Keratinocyte (primary cell): Measurements from ENCODE around the gene SYNE2. TPM values are rescaled to one million over a fixed set of nuclear protein-coding genes. Genes with fewer than 3 reads are reported as not detected.

Experiments used
- DNase-seq: peaks from one replicate; pipeline ENCODE4 v3.0.0-alpha.2; 2011; ENCODE audit warnings: low read depth, missing footprints, low spot score
- FAIRE-seq: peaks from 2 replicates; lab custom pipeline; 2011; peaks lifted over from hg19 to GRCh38; lab: Jason Lieb, UNC
- H2AFZ ChIP-seq: 2 replicates; pipeline ENCODE4 v1.6.0; 2012; ENCODE audit warnings: low read length, control low read depth, inconsistent platforms; ENCODE audit not compliant: control insufficient read depth
- H3K27ac ChIP-seq: 2 replicates; pipeline ENCODE4 v1.5.1; 2011; ENCODE audit warnings: low read length; ENCODE audit not compliant: control insufficient read depth, insufficient read depth
- H3K27me3 ChIP-seq: 3 replicates; pipeline ENCODE4 v1.6.0; 2011; ENCODE audit warnings: low read length; ENCODE audit not compliant: control insufficient read depth, insufficient read depth; ENCODE audit errors: extremely low read depth
- H3K36me3 ChIP-seq, 2 experiments: 2 replicates in 1 of 2; 3 replicates in 1 of 2; pipeline ENCODE4 v1.5.1; 2011; ENCODE audit warnings: low read length in 2 of 2, mild to moderate bottlenecking in 1 of 2; ENCODE audit not compliant: control insufficient read depth in 2 of 2, insufficient read depth in 2 of 2; ENCODE audit errors: extremely low read depth in 1 of 2
- H3K4me1 ChIP-seq: 3 replicates; pipeline ENCODE4 v1.5.1; 2011; ENCODE audit warnings: low read length; ENCODE audit not compliant: control insufficient read depth, insufficient read depth; ENCODE audit errors: extremely low read depth
- H3K4me2 ChIP-seq: 3 replicates; pipeline ENCODE4 v1.6.0; 2011; ENCODE audit warnings: low read depth, low read length; ENCODE audit not compliant: control insufficient read depth, insufficient read depth; ENCODE audit errors: extremely low read depth
- H3K4me3 ChIP-seq, 3 experiments: fragments of 200-600 bp in 1 of 3; sonication (generic) in 1 of 3; 2 replicates in 2 of 3; 3 replicates in 1 of 3; pipeline ENCODE4 v1.5.1; 2011 to 2016; ENCODE audit warnings: low read length in 3 of 3, mild to moderate bottlenecking in 3 of 3, control low read depth in 2 of 3, inconsistent platforms in 1 of 3, low read depth in 1 of 3, mixed read lengths in 1 of 3, mixed run types in 1 of 3, moderate library complexity in 1 of 3; ENCODE audit not compliant: control insufficient read depth in 2 of 3, insufficient read depth in 2 of 3; ENCODE audit errors: extremely low read depth in 1 of 3
- H3K79me2 ChIP-seq: 2 replicates; pipeline ENCODE4 v1.6.0; 2012; ENCODE audit warnings: low read length; ENCODE audit not compliant: control insufficient read depth, insufficient read depth
- H3K9ac ChIP-seq: 3 replicates; pipeline ENCODE4 v1.6.0; 2011; ENCODE audit warnings: low read length; ENCODE audit not compliant: control insufficient read depth, insufficient read depth; ENCODE audit errors: extremely low read depth
- H3K9me1 ChIP-seq: 3 replicates; pipeline ENCODE4 v1.6.0; 2011; ENCODE audit warnings: low read length; ENCODE audit not compliant: control insufficient read depth, insufficient read depth; ENCODE audit errors: extremely low read depth
- H3K9me3 ChIP-seq: 2 replicates; pipeline ENCODE4 v1.5.1; 2012; ENCODE audit warnings: low read depth, low read length; ENCODE audit not compliant: control insufficient read depth
- H4K20me1 ChIP-seq: 3 replicates; pipeline ENCODE4 v1.6.0; 2011; ENCODE audit warnings: low read length; ENCODE audit not compliant: control insufficient read depth, insufficient read depth; ENCODE audit errors: extremely low read depth
- EZH2 ChIP-seq: IDR thresholded peaks from one replicate; pipeline ENCODE4 v1.6.1; 2012; ENCODE audit warnings: inconsistent platforms, mild to moderate bottlenecking, low read length, moderate library complexity
- dilution Hi-C: fragments of 300-500 bp; cut with MboI; formaldehyde crosslinking; loops from one replicate; pipeline ENCODE4 v1.7.0; 2020; ENCODE audit warnings: low sequenced_read_pairs; ENCODE audit not compliant: extremely low pct_ligation_motif_present
- polyA plus RNA-seq, 5 experiments: library from polyadenylated mRNA; depleted of rRNA in 3 of 5; stranded (reverse) in 3 of 5; stranded (forward) in 1 of 5; unstranded in 1 of 5; fragments of >200 nt; gene quantifications; 1 replicate in 1 of 5; 2 replicates in 3 of 5; 3 replicates in 1 of 5; pipeline versions ENCODE4 v1.2.1 to v1.2.3, GENCODE V29; 2011 to 2012; ENCODE audit warnings: missing spikeins in 2 of 5, low read depth in 1 of 5, low replicate concordance in 1 of 5
- TF ChIP-seq, protein P1 (sequence below), 3 experiments: IDR thresholded peaks in 1 of 3; conservative IDR thresholded peaks in 1 of 3; optimal IDR thresholded peaks in 1 of 3; 2 replicates in 2 of 3; 3 replicates in 1 of 3; pipeline versions ENCODE3 to v1.5.1; 2011; ENCODE audit warnings: low read length in 3 of 3, mild to moderate bottlenecking in 3 of 3, moderate library complexity in 2 of 3, control low read depth in 1 of 3, inconsistent platforms in 1 of 3; ENCODE audit not compliant: insufficient read depth in 2 of 3; ENCODE audit errors: extremely low read depth in 1 of 3

Gene SYNE2
- polyA plus RNA-seq, 1 donor (not counting 4 experiments of a cell fraction or from before 2014, with no cell fraction given): 9.9 TPM

DNA sequence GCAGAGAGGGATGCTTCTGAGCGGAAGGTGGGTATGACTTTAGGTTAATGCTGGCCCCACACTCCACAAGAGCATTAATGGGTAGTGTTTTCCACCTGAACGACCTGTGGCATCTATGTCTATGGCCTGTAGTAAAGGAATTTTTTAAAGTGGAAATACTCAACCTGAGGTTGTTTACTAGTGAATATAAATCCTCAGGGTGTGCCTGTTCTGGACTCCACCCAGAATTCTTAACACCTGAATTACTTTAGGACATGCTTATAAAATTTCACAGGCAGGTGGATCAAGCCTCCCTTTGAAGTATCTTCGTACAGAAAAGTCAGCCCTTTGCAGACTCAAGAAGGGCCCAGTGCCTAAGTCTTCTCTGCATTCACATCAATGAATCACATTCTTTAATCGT is 245.3 kb downstream of the SYNE2 start:
- H3K27me3 ChIP-seq: no peaks in the 10 kb centered on the region
- H3K79me2 ChIP-seq: no peaks in the 10 kb centered on the region
- no peak overlapping the region for H3K4me2 ChIP-seq
- no peaks in the 10 kb centered on the region for H3K9me1 ChIP-seq
- no peak overlapping the region for H3K9ac ChIP-seq
- H3K27ac ChIP-seq: no peak overlapping the region
- no peak for TF ChIP-seq EZH2
- TF ChIP-seq, protein P1, sequence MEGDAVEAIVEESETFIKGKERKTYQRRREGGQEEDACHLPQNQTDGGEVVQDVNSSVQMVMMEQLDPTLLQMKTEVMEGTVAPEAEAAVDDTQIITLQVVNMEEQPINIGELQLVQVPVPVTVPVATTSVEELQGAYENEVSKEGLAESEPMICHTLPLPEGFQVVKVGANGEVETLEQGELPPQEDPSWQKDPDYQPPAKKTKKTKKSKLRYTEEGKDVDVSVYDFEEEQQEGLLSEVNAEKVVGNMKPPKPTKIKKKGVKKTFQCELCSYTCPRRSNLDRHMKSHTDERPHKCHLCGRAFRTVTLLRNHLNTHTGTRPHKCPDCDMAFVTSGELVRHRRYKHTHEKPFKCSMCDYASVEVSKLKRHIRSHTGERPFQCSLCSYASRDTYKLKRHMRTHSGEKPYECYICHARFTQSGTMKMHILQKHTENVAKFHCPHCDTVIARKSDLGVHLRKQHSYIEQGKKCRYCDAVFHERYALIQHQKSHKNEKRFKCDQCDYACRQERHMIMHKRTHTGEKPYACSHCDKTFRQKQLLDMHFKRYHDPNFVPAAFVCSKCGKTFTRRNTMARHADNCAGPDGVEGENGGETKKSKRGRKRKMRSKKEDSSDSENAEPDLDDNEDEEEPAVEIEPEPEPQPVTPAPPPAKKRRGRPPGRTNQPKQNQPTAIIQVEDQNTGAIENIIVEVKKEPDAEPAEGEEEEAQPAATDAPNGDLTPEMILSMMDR (optimal IDR thresholded peaks at IDR 0.05 in 1 of 3, IDR thresholded peaks at IDR 0.05 in 1 of 3, conservative IDR thresholded peaks at IDR 0.05 in 1 of 3; ENCODE audit: extremely low read depth in 1 of 3, insufficient read depth in 2 of 3, low read length in 3 of 3): no peak
- no peak for FAIRE-seq
- H3K4me3 ChIP-seq: no peak overlapping the region
- dilution Hi-C loops: no loop called here
- no peak for DNase-seq
- H2AFZ ChIP-seq: no peak overlapping the region
- peaks cover 0 to 1% of the 10 kb centered on the region in 2 experiments for H3K36me3 ChIP-seq
- H3K9me3 ChIP-seq: no peaks in the 10 kb centered on the region
- H4K20me1 ChIP-seq: no peaks in the 10 kb centered on the region
- H3K4me1 ChIP-seq: peaks cover 9% of the 10 kb centered on the region

DNA sequence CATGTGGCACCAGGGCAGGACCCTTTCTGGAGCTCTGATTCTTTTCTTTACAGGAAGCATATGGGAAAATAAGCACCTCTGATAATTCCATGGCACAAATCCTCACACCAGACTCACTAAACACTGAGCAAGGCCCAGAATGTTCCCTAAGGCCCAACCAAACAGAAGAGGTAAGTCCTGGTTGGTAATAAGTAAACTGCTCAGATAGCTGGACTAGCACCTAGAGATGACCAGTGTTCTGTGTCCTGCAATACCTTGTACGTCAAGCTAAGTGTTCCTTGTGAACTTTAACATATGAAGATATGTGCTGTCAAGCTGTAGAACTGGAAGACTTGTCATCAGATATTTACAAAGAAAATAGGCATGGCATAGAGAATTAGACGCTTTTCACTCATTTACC is 254.6 kb downstream of the SYNE2 start:
- no peaks in the 10 kb centered on the region for H3K79me2 ChIP-seq
- no peak for DNase-seq
- H3K4me3 ChIP-seq: no peak overlapping the region
- H3K27ac ChIP-seq: no peak overlapping the region
- no peak for FAIRE-seq
- no peak overlapping the region for H3K9ac ChIP-seq
- H3K4me1 ChIP-seq: peaks cover 11% of the 10 kb centered on the region
- H4K20me1 ChIP-seq: no peaks in the 10 kb centered on the region
- dilution Hi-C loops: no loop called here
- H2AFZ ChIP-seq: no peak overlapping the region
- no peaks in the 10 kb centered on the region for H3K27me3 ChIP-seq
- no peak overlapping the region for H3K4me2 ChIP-seq
- no peaks in the 10 kb centered on the region for H3K9me1 ChIP-seq
- H3K36me3 ChIP-seq: peaks cover 0 to 4% of the 10 kb centered on the region in 2 experiments
- H3K9me3 ChIP-seq: no peaks in the 10 kb centered on the region
- no peak for TF ChIP-seq EZH2
- TF ChIP-seq, protein P1 (optimal IDR thresholded peaks at IDR 0.05 in 1 of 3, IDR thresholded peaks at IDR 0.05 in 1 of 3, conservative IDR thresholded peaks at IDR 0.05 in 1 of 3; ENCODE audit: extremely low read depth in 1 of 3, insufficient read depth in 2 of 3, low read length in 3 of 3): no peak
